ENCODE results near the gene ZNF70.

- TF ChIP-seq CTCF (IDR thresholded peaks at IDR 0.05) (no peak), POLR2A (IDR thresholded peaks at IDR 0.05) (no peak)
Observed at GRCh38 chr22:23718371-23719165, 32.3 kb downstream of the ZNF70 start.
